Measurements from ENCODE around the gene DRD4. TPM values are rescaled to one million over a fixed set of nuclear protein-coding genes. Genes with fewer than 3 reads are reported as not detected.
A peak's percentile ranks its signal among the peaks of the same experiment; 100 is the strongest.

Gene DRD4
- total and polyA plus RNA-seq, 2 of the 13 experiments (the other 11 are each of a cell fraction or from before 2014, with no cell fraction given), result 0.09 to 0.13 TPM

GRCh38 chr11:655036-655726 is 18.1 kb downstream of the DRD4 start (continued):
- no peak for TF ChIP-seq ZNF407 (CRISPR knock-in tag; IDR thresholded peaks at IDR 0.05; ENCODE audit: not compliant biosample characterization)
- TF ChIP-seq CEBPG (CRISPR knock-in tag; IDR thresholded peaks at IDR 0.05), result no peak
- no peak for TF ChIP-seq ZBTB44 (CRISPR knock-in tag; IDR thresholded peaks at IDR 0.05)
- TF ChIP-seq FOXA1 (IDR thresholded peaks at IDR 0.05), result no peak
- peak; percentile 90 for TF ChIP-seq FOXA1 (CRISPR knock-in tag; IDR thresholded peaks at IDR 0.05)
- TF ChIP-seq RARA (CRISPR knock-in tag; IDR thresholded peaks at IDR 0.05), result peak; percentile 49; the same call in 1 of the 2 replicates
- no peak for TF ChIP-seq DNMT3B (CRISPR knock-in tag; conservative IDR thresholded peaks at IDR 0.05)
- TF ChIP-seq MED13 (CRISPR knock-in tag; IDR thresholded peaks at IDR 0.05), result no peak
- TF ChIP-seq NONO (IDR thresholded peaks at IDR 0.05), result no peak
- no peak for TF ChIP-seq NONO (CRISPR knock-in tag; conservative IDR thresholded peaks at IDR 0.05)
- TF ChIP-seq ZNF124 (CRISPR knock-in tag; IDR thresholded peaks at IDR 0.05), result no peak
- TF ChIP-seq ZNF101 (CRISPR knock-in tag; IDR thresholded peaks at IDR 0.05; ENCODE audit: borderline replicate concordance, low read depth), result no peak
- no peak for TF ChIP-seq ZNF788 (CRISPR knock-in tag; IDR thresholded peaks at IDR 0.05; ENCODE audit: borderline replicate concordance)
- 0 out of 2 replicates have a peak, but pooled peaks have one; percentile 17 for TF ChIP-seq HMG20A (CRISPR knock-in tag; IDR thresholded peaks at IDR 0.05; ENCODE audit: borderline replicate concordance)
- 0 out of 2 replicates have a peak, but pooled peaks have one; percentile 33 for TF ChIP-seq ERF (CRISPR knock-in tag; IDR thresholded peaks at IDR 0.05)
- TF ChIP-seq POLR2A (IDR thresholded peaks at IDR 0.05; ENCODE audit: insufficient read depth in 1 of 2, low read depth in 2 of 2, low read length in 2 of 2), result peak in 1 of 2 experiments; percentile 40; a peak in 1 of 4 replicates
- no peak for TF ChIP-seq SRSF1 (optimal IDR thresholded peaks at IDR 0.05; ENCODE audit: low read depth, low read length)
- no peak for TF ChIP-seq MXD3 (CRISPR knock-in tag; IDR thresholded peaks at IDR 0.05)
- no peak for TF ChIP-seq CTCF (CRISPR knock-in tag; IDR thresholded peaks at IDR 0.05)
- TF ChIP-seq ZNF879 (CRISPR knock-in tag; IDR thresholded peaks at IDR 0.05), result no peak

Data from HepG2 (cell line).